CD8-positive, alpha-beta memory T cell (primary cell): ENCODE data around the gene COL4A3. TPM values are rescaled to one million over a fixed set of nuclear protein-coding genes. Genes with fewer than 3 reads are reported as not detected.
"Not testable (repeated sequence)": the region's sequence is repeated elsewhere in the genome, so short reads cannot be mapped to it uniquely, and the experiment has no call there.

Source experiments
- CTCF ChIA-PET: fragments of 350-600 bp; sonication (Branson Sonifier 250); formaldehyde crosslinking; loops from one replicate; lab custom pipeline; 2021; ENCODE audit warnings: antibody characterized with exemption; lab: Charles Lee
- POLR2A ChIA-PET: fragments of 350-600 bp; sonication (Branson Sonifier 250); formaldehyde crosslinking; loops from one replicate; lab custom pipeline; 2021; ENCODE audit warnings: antibody characterized with exemption; lab: Charles Lee
- DNase-seq, 5 donors: peaks; one replicate each; pipeline versions ENCODE4 v3.0.0 to v3.0.0-alpha.2; 2020 to 2022; ENCODE audit warnings: mixed read lengths in 1 of 5
- H3K27ac ChIP-seq: one replicate; pipeline ENCODE4 v1.7.0; 2013; ENCODE audit warnings: low read depth, mild to moderate bottlenecking, low read length, moderate library complexity
- H3K27me3 ChIP-seq: 2 replicates; pipeline ENCODE4 v1.7.0; 2013; ENCODE audit warnings: low read length, mild to moderate bottlenecking; ENCODE audit not compliant: insufficient read depth, poor library complexity, severe bottlenecking
- H3K36me3 ChIP-seq: 2 replicates; pipeline ENCODE4 v1.7.0; 2013; ENCODE audit warnings: mild to moderate bottlenecking, low read length, moderate library complexity; ENCODE audit not compliant: insufficient read depth
- H3K4me1 ChIP-seq: 2 replicates; pipeline ENCODE4 v1.7.0; 2013; ENCODE audit warnings: mild to moderate bottlenecking, low read length, moderate library complexity; ENCODE audit not compliant: insufficient read depth
- H3K4me3 ChIP-seq: 2 replicates; pipeline ENCODE4 v1.7.0; 2013; ENCODE audit warnings: mild to moderate bottlenecking, low read length
- H3K9me3 ChIP-seq: 2 replicates; pipeline ENCODE4 v1.7.0; 2013; ENCODE audit warnings: mild to moderate bottlenecking, low read length
- H3K27ac Mint-ChIP-seq, 8 donors: one replicate each; pipeline ENCODE4 v1.8.0; 2020 to 2021; ENCODE audit warnings: mixed read lengths in 8 of 8, mild to moderate bottlenecking in 6 of 8, inconsistent platforms in 3 of 8, moderate library complexity in 3 of 8
- H3K27me3 Mint-ChIP-seq, 2 donors: one replicate each; pipeline ENCODE4 v1.8.0; 2020 to 2021; ENCODE audit warnings: mixed read lengths in 2 of 2, mild to moderate bottlenecking in 1 of 2, moderate library complexity in 1 of 2
- H3K36me3 Mint-ChIP-seq, 3 donors: one replicate each; pipeline ENCODE4 v1.8.0; 2020 to 2021; ENCODE audit warnings: mixed read lengths in 3 of 3, inconsistent platforms in 1 of 3, mild to moderate bottlenecking in 1 of 3
- H3K4me1 Mint-ChIP-seq, 3 donors: one replicate each; pipeline ENCODE4 v1.8.0; 2020 to 2021; ENCODE audit warnings: mixed read lengths in 3 of 3, inconsistent platforms in 1 of 3, mild to moderate bottlenecking in 1 of 3
- H3K4me3 Mint-ChIP-seq, 7 donors: one replicate each; pipeline ENCODE4 v1.8.0; 2020 to 2021; ENCODE audit warnings: mixed read lengths in 7 of 7, mild to moderate bottlenecking in 6 of 7, moderate library complexity in 4 of 7, inconsistent platforms in 2 of 7
- H3K9me3 Mint-ChIP-seq, 5 donors: one replicate each; pipeline ENCODE4 v1.8.0; 2020 to 2022; ENCODE audit warnings: mixed read lengths in 5 of 5, mild to moderate bottlenecking in 3 of 5, moderate library complexity in 2 of 5, inconsistent platforms in 1 of 5
- polyA plus RNA-seq: library from polyadenylated mRNA; unstranded; fragments of 300-500 nt; fragmentation: Illumina TruSeq; gene quantifications from one replicate; pipeline ENCODE4 v1.2.3, GENCODE V29; 2021
- total RNA-seq, 2 experiments: library from RNA; stranded (reverse); gene quantifications; one replicate each; pipeline ENCODE4 v1.2.3, GENCODE V29; 2021

Gene COL4A3
- total and polyA plus RNA-seq, 3 experiments from 2014 or later: not detected

GRCh38 chr2:227222292-227222691 is 57.9 kb downstream of the COL4A3 start:
- no peak overlapping the region for H3K4me3 Mint-ChIP-seq
- ChIA-PET POLR2A (no interaction called here), CTCF (interaction anchor here (4.4 kb wide), 1 partner anchor 16 kb away, joined by 11 read pairs; no protein-coding TSS in a partner anchor)

GRCh38 chr2:227225641-227226040 is 61.2 kb downstream of the COL4A3 start:
- H3K4me3 Mint-ChIP-seq: not testable (repeated sequence)

More at GRCh38 chr2:227222292-227222691, 57.9 kb downstream of the COL4A3 start:
- no peaks in the 10 kb centered on the region for H3K36me3 Mint-ChIP-seq
- Histone ChIP-seq H3K27me3 (no peaks in the 10 kb centered on the region), H3K4me3 (no peak overlapping the region), H3K36me3 (no peaks in the 10 kb centered on the region), H3K4me1 (no peaks in the 10 kb centered on the region), H3K9me3 (no peaks in the 10 kb centered on the region), H3K27ac (no peak overlapping the region)
- DNase-seq: no peak
- H3K4me1 Mint-ChIP-seq: no peaks in the 10 kb centered on the region
- peak overlapping the region in 1 of 8 donors; percentile 14 for H3K27ac Mint-ChIP-seq
- H3K27me3 Mint-ChIP-seq: peaks cover 2 to 24% of the 10 kb centered on the region in 2 donors
- H3K9me3 Mint-ChIP-seq: no peaks in the 10 kb centered on the region

GRCh38 chr2:227228061-227228667 is 63.7 kb downstream of the COL4A3 start:
- Histone ChIP-seq H3K9me3 (no peaks in the 10 kb centered on the region), H3K4me3 (no peak overlapping the region), H3K27me3 (no peaks in the 10 kb centered on the region), H3K27ac (no peak overlapping the region), H3K4me1 (no peaks in the 10 kb centered on the region), H3K36me3 (no peaks in the 10 kb centered on the region)
- H3K4me3 Mint-ChIP-seq: no peak overlapping the region
- H3K4me1 Mint-ChIP-seq: no peaks in the 10 kb centered on the region
- ChIA-PET POLR2A (no interaction called here), CTCF (interaction anchor here (4.8 kb wide), 1 partner anchor 10 kb away, joined by 16 read pairs; no protein-coding TSS in a partner anchor)
- no peaks in the 10 kb centered on the region for H3K9me3 Mint-ChIP-seq
- no peaks in the 10 kb centered on the region for H3K36me3 Mint-ChIP-seq
- peaks cover 4 to 34% of the 10 kb centered on the region in 2 donors for H3K27me3 Mint-ChIP-seq
- no peak overlapping the region for H3K27ac Mint-ChIP-seq
- no peak for DNase-seq

More at GRCh38 chr2:227225641-227226040, 61.2 kb downstream of the COL4A3 start:
- CTCF ChIA-PET, POLR2A ChIA-PET, H3K36me3 Mint-ChIP-seq, H3K4me1 ChIP-seq, H3K27ac Mint-ChIP-seq, H3K36me3 ChIP-seq, H3K9me3 ChIP-seq, H3K27me3 ChIP-seq, H3K4me3 ChIP-seq, H3K27ac ChIP-seq, H3K4me1 Mint-ChIP-seq, H3K9me3 Mint-ChIP-seq, DNase-seq: not testable (repeated sequence)
- peaks cover 4 to 44% of the 10 kb centered on the region in 2 donors for H3K27me3 Mint-ChIP-seq

GRCh38 chr2:227230151-227230550 is 65.7 kb downstream of the COL4A3 start:
- Histone ChIP-seq H3K36me3 (no peaks in the 10 kb centered on the region), H3K9me3 (no peaks in the 10 kb centered on the region), H3K27ac (no peak overlapping the region), H3K4me3 (no peak overlapping the region), H3K27me3 (no peaks in the 10 kb centered on the region), H3K4me1 (no peaks in the 10 kb centered on the region)
- Mint-ChIP-seq H3K36me3 (no peaks in the 10 kb centered on the region), H3K27ac (no peak overlapping the region), H3K9me3 (no peaks in the 10 kb centered on the region), H3K27me3 (peaks cover 2 to 27% of the 10 kb centered on the region in 2 donors), H3K4me3 (no peak overlapping the region), H3K4me1 (no peaks in the 10 kb centered on the region)
- DNase-seq: no peak
- ChIA-PET CTCF (interaction anchor here (4.8 kb wide), 1 partner anchor 8 kb away, joined by 16 read pairs; no protein-coding TSS in a partner anchor), POLR2A (no interaction called here)

GRCh38 chr2:227234429-227234828 is 70.0 kb downstream of the COL4A3 start:
- Mint-ChIP-seq H3K4me3 (no peak overlapping the region), H3K36me3 (no peaks in the 10 kb centered on the region), H3K27ac (no peak overlapping the region), H3K9me3 (no peaks in the 10 kb centered on the region), H3K4me1 (no peaks in the 10 kb centered on the region), H3K27me3 (peaks cover 1 to 6% of the 10 kb centered on the region in 2 donors)
- H3K4me1 ChIP-seq: no peaks in the 10 kb centered on the region
- ChIA-PET CTCF (no interaction called here), POLR2A (no interaction called here)
- no peaks in the 10 kb centered on the region for H3K27me3 ChIP-seq
- H3K36me3 ChIP-seq: no peaks in the 10 kb centered on the region
- H3K4me3 ChIP-seq: no peak overlapping the region
- no peaks in the 10 kb centered on the region for H3K9me3 ChIP-seq
- no peak for DNase-seq
- no peak overlapping the region for H3K27ac ChIP-seq

- H3K36me3 ChIP-seq: no peaks in the 10 kb centered on the region
- no peaks in the 10 kb centered on the region for H3K36me3 Mint-ChIP-seq
- no peak overlapping the region for H3K4me3 Mint-ChIP-seq
- ChIA-PET POLR2A (no interaction called here), CTCF (interaction anchor here (1.2 to 2.4 kb wide), 5 partner anchors 9 to 528 kb away, joined by 3 to 16 read pairs (median 5); no protein-coding TSS in a partner anchor)
- H3K9me3 ChIP-seq: no peaks in the 10 kb centered on the region
- H3K27me3 Mint-ChIP-seq: peaks cover 8 to 28% of the 10 kb centered on the region in 2 donors
- H3K27ac ChIP-seq: no peak overlapping the region
- H3K4me3 ChIP-seq: no peak overlapping the region
- no peaks in the 10 kb centered on the region for H3K9me3 Mint-ChIP-seq
- no peaks in the 10 kb centered on the region for H3K4me1 Mint-ChIP-seq
- no peak overlapping the region for H3K27ac Mint-ChIP-seq
- H3K27me3 ChIP-seq: no peaks in the 10 kb centered on the region
- DNase-seq: no peak
- H3K4me1 ChIP-seq: no peaks in the 10 kb centered on the region
Measured at GRCh38 chr2:227237786-227238185, 73.4 kb downstream of the COL4A3 start.

- H3K4me3 Mint-ChIP-seq: no peak overlapping the region
- H3K27ac Mint-ChIP-seq: no peak overlapping the region
- H3K9me3 ChIP-seq: no peaks in the 10 kb centered on the region
- no peaks in the 10 kb centered on the region for H3K27me3 ChIP-seq
- ChIA-PET CTCF (interaction anchor here (0.7 to 2.4 kb wide), 8 partner anchors 10 to 527 kb away, joined by 3 to 16 read pairs (median 3); no protein-coding TSS in a partner anchor), POLR2A (no interaction called here)
- no peaks in the 10 kb centered on the region for H3K4me1 ChIP-seq
- peak; percentile 29 to 69 (median 36) for DNase-seq
- no peaks in the 10 kb centered on the region for H3K4me1 Mint-ChIP-seq
- H3K9me3 Mint-ChIP-seq: no peaks in the 10 kb centered on the region
- H3K36me3 Mint-ChIP-seq: no peaks in the 10 kb centered on the region
- no peaks in the 10 kb centered on the region for H3K36me3 ChIP-seq
- H3K4me3 ChIP-seq: no peak overlapping the region
- H3K27me3 Mint-ChIP-seq: peaks cover 8 to 29% of the 10 kb centered on the region in 2 donors
- H3K27ac ChIP-seq: no peak overlapping the region
Measured at GRCh38 chr2:227238238-227239237, 74.1 kb downstream of the COL4A3 start.

GRCh38 chr2:227241005-227241404 is 76.6 kb downstream of the COL4A3 start:
- Histone ChIP-seq H3K36me3 (no peaks in the 10 kb centered on the region), H3K27me3 (no peaks in the 10 kb centered on the region), H3K4me1 (no peaks in the 10 kb centered on the region), H3K4me3 (no peak overlapping the region), H3K9me3 (no peaks in the 10 kb centered on the region), H3K27ac (no peak overlapping the region)
- no peaks in the 10 kb centered on the region for H3K4me1 Mint-ChIP-seq
- peaks cover 8 to 29% of the 10 kb centered on the region in 2 donors for H3K27me3 Mint-ChIP-seq
- POLR2A ChIA-PET: no interaction called here
- H3K4me3 Mint-ChIP-seq: no peak overlapping the region
- no peak for DNase-seq
- H3K27ac Mint-ChIP-seq: no peak overlapping the region
- no peaks in the 10 kb centered on the region for H3K9me3 Mint-ChIP-seq
- CTCF ChIA-PET: no interaction called here
- no peaks in the 10 kb centered on the region for H3K36me3 Mint-ChIP-seq
